Suprapubic skin (tissue), 4 donors: Measurements from ENCODE around the gene PBLD. TPM values are rescaled to one million over a fixed set of nuclear protein-coding genes. Genes with fewer than 3 reads are reported as not detected.

Experiments used
- DNase-seq, 2 donors: peaks; one replicate each; pipeline ENCODE4 v3.0.0-alpha.2; 2019; ENCODE audit warnings: low spot score in 2 of 2
- H3K27ac ChIP-seq: fragments of 200-600 bp; sonication (generic); one replicate; pipeline ENCODE4 v1.5.1; 2019
- H3K27me3 ChIP-seq: fragments of 200-600 bp; sonication (generic); one replicate; pipeline ENCODE4 v1.5.1; 2019
- H3K36me3 ChIP-seq: fragments of 200-600 bp; sonication (generic); one replicate; pipeline ENCODE4 v1.5.1; 2019
- H3K4me1 ChIP-seq: fragments of 200-600 bp; sonication (generic); one replicate; pipeline ENCODE4 v1.5.1; 2019
- H3K4me3 ChIP-seq: fragments of 200-600 bp; sonication (generic); one replicate; pipeline ENCODE4 v1.5.1; 2019; ENCODE audit warnings: mild to moderate bottlenecking
- H3K9me3 ChIP-seq: fragments of 200-600 bp; sonication (generic); one replicate; pipeline ENCODE4 v1.5.1; 2019
- EP300 ChIP-seq: sonication (generic); formaldehyde crosslinking; IDR thresholded peaks from one replicate; pipeline ENCODE4 v1.6.1; 2017; ENCODE audit warnings: antibody characterized with exemption
- POLR2A ChIP-seq, 2 donors: fragments of 450-650 bp; IDR thresholded peaks; one replicate each; pipeline ENCODE4 v1.6.1; 2017; ENCODE audit warnings: antibody characterized with exemption in 2 of 2, mild to moderate bottlenecking in 2 of 2, moderate library complexity in 2 of 2
- POLR2AphosphoS5 ChIP-seq, 3 donors: sonication (generic); formaldehyde crosslinking; IDR thresholded peaks; one replicate each; pipeline ENCODE4 v1.6.1; 2017; ENCODE audit warnings: antibody characterized with exemption in 3 of 3
- WGBS: methylation state at CpG from one replicate; pipeline ENCODE4 v1.1.5; 2018; 5-methylcytosine and 5-hydroxymethylcytosine counted together
- total RNA-seq, 4 donors: library from RNA; depleted of rRNA; stranded (reverse); fragments of >200 nt; gene quantifications; one replicate each; pipeline ENCODE4 v1.1.0, GENCODE V29; 2016
- TF ChIP-seq, protein P1 (sequence below), 2 donors: fragments of 200-600 bp in 1 of 2; fragments of 450-650 bp in 1 of 2; sonication (generic) in 1 of 2; IDR thresholded peaks; one replicate each; pipeline ENCODE4 v1.5.1; 2016 to 2019; ENCODE audit warnings: antibody characterized with exemption in 2 of 2, mild to moderate bottlenecking in 1 of 2, moderate library complexity in 1 of 2

Gene PBLD
- total RNA-seq, 4 donors from 2014 or later: 1.4 to 4.0 (median 2.8) TPM

- DNase-seq: no peak
- Histone ChIP-seq H3K27ac (no peak overlapping the region), H3K4me1 (peaks cover 52% of the 10 kb centered on the region), H3K9me3 (no peaks in the 10 kb centered on the region), H3K4me3 (peak overlapping the region; percentile 84), H3K36me3 (peaks cover 15% of the 10 kb centered on the region), H3K27me3 (no peaks in the 10 kb centered on the region)
- no peak for TF ChIP-seq EP300
- TF ChIP-seq, protein P1, sequence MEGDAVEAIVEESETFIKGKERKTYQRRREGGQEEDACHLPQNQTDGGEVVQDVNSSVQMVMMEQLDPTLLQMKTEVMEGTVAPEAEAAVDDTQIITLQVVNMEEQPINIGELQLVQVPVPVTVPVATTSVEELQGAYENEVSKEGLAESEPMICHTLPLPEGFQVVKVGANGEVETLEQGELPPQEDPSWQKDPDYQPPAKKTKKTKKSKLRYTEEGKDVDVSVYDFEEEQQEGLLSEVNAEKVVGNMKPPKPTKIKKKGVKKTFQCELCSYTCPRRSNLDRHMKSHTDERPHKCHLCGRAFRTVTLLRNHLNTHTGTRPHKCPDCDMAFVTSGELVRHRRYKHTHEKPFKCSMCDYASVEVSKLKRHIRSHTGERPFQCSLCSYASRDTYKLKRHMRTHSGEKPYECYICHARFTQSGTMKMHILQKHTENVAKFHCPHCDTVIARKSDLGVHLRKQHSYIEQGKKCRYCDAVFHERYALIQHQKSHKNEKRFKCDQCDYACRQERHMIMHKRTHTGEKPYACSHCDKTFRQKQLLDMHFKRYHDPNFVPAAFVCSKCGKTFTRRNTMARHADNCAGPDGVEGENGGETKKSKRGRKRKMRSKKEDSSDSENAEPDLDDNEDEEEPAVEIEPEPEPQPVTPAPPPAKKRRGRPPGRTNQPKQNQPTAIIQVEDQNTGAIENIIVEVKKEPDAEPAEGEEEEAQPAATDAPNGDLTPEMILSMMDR (IDR thresholded peaks at IDR 0.05): no peak
- no peak for TF ChIP-seq POLR2AphosphoS5 (IDR thresholded peaks at IDR 0.05)
- TF ChIP-seq POLR2A (IDR thresholded peaks at IDR 0.05): no peak
- WGBS: 5% methylated on average over 8 of the region's 8 CpGs
Measured at GRCh38 chr10:68334672-68335467, 2.1 kb upstream of the PBLD start.

DNA sequence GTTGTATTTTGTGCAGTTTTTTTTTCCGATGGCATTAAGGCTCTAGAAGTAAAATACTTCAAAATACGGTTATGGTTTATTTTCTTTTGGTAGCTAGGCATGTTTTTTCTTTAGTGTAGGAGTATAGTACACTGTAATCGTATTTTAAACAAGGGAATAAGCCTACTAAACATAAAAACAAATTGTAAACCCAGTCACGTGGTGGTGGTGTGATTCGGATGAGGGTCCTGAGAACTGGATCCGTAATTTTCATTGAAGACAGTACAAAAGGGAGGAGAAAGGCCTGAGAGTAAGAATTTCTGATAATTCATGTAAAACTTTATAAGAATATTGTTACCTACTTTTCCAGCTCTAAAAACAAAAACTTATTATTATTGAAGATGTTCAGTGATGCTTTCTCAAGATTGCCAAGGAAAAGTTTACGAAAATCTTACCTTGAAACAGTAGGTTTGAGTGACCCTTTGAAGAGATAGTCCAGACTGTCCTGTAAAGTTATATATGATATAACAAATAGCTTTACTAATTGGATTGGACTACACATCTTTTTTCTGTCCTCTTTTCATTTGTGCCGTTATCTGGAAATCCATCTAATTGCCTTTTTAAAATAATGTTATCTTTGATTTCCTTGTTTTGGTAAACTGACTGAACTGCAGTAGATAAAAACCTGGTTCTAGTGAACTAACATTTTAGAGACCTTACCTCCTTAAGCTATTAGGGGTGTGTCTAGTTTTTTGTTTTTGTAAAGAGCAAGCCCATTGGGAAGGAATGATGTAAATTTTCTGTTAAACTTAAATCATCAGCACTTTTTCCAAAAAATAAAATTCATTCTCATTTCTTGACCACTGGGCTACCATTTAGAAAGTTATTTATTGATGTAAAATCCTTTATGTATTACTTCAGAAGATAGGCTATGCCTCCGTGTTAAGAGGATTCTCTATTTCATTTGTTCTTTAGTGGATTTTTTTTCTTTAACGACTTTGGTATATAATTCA lies 1.0 kb upstream of the PBLD start:
- Histone ChIP-seq H3K27me3 (no peaks in the 10 kb centered on the region), H3K9me3 (no peaks in the 10 kb centered on the region), H3K36me3 (peaks cover 4% of the 10 kb centered on the region), H3K27ac (peak overlapping the region; percentile 98), H3K4me3 (peak overlapping the region; percentile 84), H3K4me1 (peaks cover 63% of the 10 kb centered on the region)
- no peak for TF ChIP-seq EP300
- no peak for TF ChIP-seq POLR2A (IDR thresholded peaks at IDR 0.05)
- TF ChIP-seq, protein P1 (IDR thresholded peaks at IDR 0.05): no peak
- TF ChIP-seq POLR2AphosphoS5 (IDR thresholded peaks at IDR 0.05): no peak
- WGBS: 1% methylated on average over 10 of the region's 10 CpGs
- no peak for DNase-seq

- Histone ChIP-seq H3K4me3 (peak overlapping the region; percentile 84), H3K27me3 (no peaks in the 10 kb centered on the region), H3K36me3 (no peaks in the 10 kb centered on the region), H3K9me3 (no peaks in the 10 kb centered on the region), H3K4me1 (peaks cover 69% of the 10 kb centered on the region), H3K27ac (peak overlapping the region; percentile 98)
- DNase-seq: no peak
- TF ChIP-seq, protein P1 (IDR thresholded peaks at IDR 0.05): no peak
- no peak for TF ChIP-seq POLR2A (IDR thresholded peaks at IDR 0.05)
- no peak for TF ChIP-seq EP300
- no peak for TF ChIP-seq POLR2AphosphoS5 (IDR thresholded peaks at IDR 0.05)
- WGBS: under 1% methylated on average over 10 of the region's 10 CpGs
Measured at GRCh38 chr10:68333058-68333395, 299 bp upstream of the PBLD start.

- Histone ChIP-seq H3K27me3 (no peaks in the 10 kb centered on the region), H3K4me3 (peak within 1 kb of the TSS; percentile 84), H3K36me3 (no peaks in the 10 kb centered on the region), H3K4me1 (peaks cover 65% of the 10 kb centered on the region), H3K9me3 (no peaks in the 10 kb centered on the region), H3K27ac (peak within 1 kb of the TSS; percentile 98)
- DNase-seq: peak; percentile 99
- TF ChIP-seq EP300 (no peak), POLR2A (IDR thresholded peaks at IDR 0.05) (peak; percentile 95 to 99), POLR2AphosphoS5 (IDR thresholded peaks at IDR 0.05) (peak; percentile 76 to 96 (median 93))
- TF ChIP-seq, protein P1 (IDR thresholded peaks at IDR 0.05): no peak
- WGBS: under 1% methylated on average over 35 of the region's 73 CpGs
Measured at GRCh38 chr10:68331455-68332258, 1.1 kb downstream of the PBLD start, which contains the start of gene HNRNPH3. Gene HNRNPH3, plus strand, starts transcription at chr10:68332064. Its CDS starts 5,158 bp downstream, at chr10:68337222.
